T-helper 1 cell treated with Interleukin-12 subunit alpha and Interleukin-12 subunit beta and Interleukin-4 antibody, amounts not matched to agents 30 μg/mL and 1 μg/mL, for 36 hours (primary cell): ENCODE results near the gene ESCO1.
"Not testable (repeated sequence)": the region's sequence is repeated elsewhere in the genome, so short reads cannot be mapped to it uniquely, and the experiment has no call there.

Experiments
- H3K27ac Mint-ChIP-seq: one replicate; pipeline ENCODE4 v1.8.0; 2021; ENCODE audit warnings: mild to moderate bottlenecking, mixed read lengths
- H3K27me3 Mint-ChIP-seq: one replicate; pipeline ENCODE4 v1.8.0; 2021; ENCODE audit warnings: low read depth, mixed read lengths
- H3K36me3 Mint-ChIP-seq: one replicate; pipeline ENCODE4 v1.8.0; 2021; ENCODE audit warnings: low read depth, mixed read lengths
- H3K4me1 Mint-ChIP-seq: one replicate; pipeline ENCODE4 v1.8.0; 2021; ENCODE audit warnings: low read depth, mixed read lengths
- H3K4me3 Mint-ChIP-seq: one replicate; pipeline ENCODE4 v1.8.0; 2021; ENCODE audit warnings: mild to moderate bottlenecking, moderate library complexity, mixed read lengths
- H3K9me3 Mint-ChIP-seq: one replicate; pipeline ENCODE4 v1.8.0; 2021; ENCODE audit warnings: mixed read lengths

Gene ESCO1

GRCh38 chr18:21600526-21601410 lies at the start of gene ESCO1:
ESCO1 (minus strand) TSS chr18:21600704; CDS start chr18:21574843, 25,861 bp downstream.
- peak within 1 kb of the TSS; percentile 99 for H3K27ac Mint-ChIP-seq
- peaks cover 2% of the 10 kb centered on the region for H3K27me3 Mint-ChIP-seq
- no peaks in the 10 kb centered on the region for H3K9me3 Mint-ChIP-seq
- peaks cover 36% of the 10 kb centered on the region for H3K4me1 Mint-ChIP-seq
- peaks cover 2% of the 10 kb centered on the region for H3K36me3 Mint-ChIP-seq
- peak within 1 kb of the TSS; percentile 99 for H3K4me3 Mint-ChIP-seq

GRCh38 chr18:21640375-21640774 lies 39.9 kb upstream of the ESCO1 start:
- not testable (repeated sequence) for H3K27ac Mint-ChIP-seq, H3K4me1 Mint-ChIP-seq, H3K36me3 Mint-ChIP-seq, H3K9me3 Mint-ChIP-seq, H3K27me3 Mint-ChIP-seq, H3K4me3 Mint-ChIP-seq

GRCh38 chr18:21638822-21639221 lies 38.3 kb upstream of the ESCO1 start:
- Mint-ChIP-seq H3K4me1 (no peaks in the 10 kb centered on the region), H3K27me3 (no peaks in the 10 kb centered on the region), H3K9me3 (no peaks in the 10 kb centered on the region), H3K4me3 (no peak overlapping the region), H3K36me3 (peaks cover 7% of the 10 kb centered on the region), H3K27ac (no peak overlapping the region)

GRCh38 chr18:21636769-21637168 lies 36.3 kb upstream of the ESCO1 start:
- Mint-ChIP-seq H3K9me3 (no peaks in the 10 kb centered on the region), H3K4me1 (no peaks in the 10 kb centered on the region), H3K27ac (no peak overlapping the region), H3K27me3 (no peaks in the 10 kb centered on the region), H3K36me3 (peaks cover 9% of the 10 kb centered on the region), H3K4me3 (no peak overlapping the region)

GRCh38 chr18:21634588-21635199 lies 34.2 kb upstream of the ESCO1 start:
- no peaks in the 10 kb centered on the region for H3K27me3 Mint-ChIP-seq
- no peaks in the 10 kb centered on the region for H3K9me3 Mint-ChIP-seq
- H3K4me1 Mint-ChIP-seq = no peaks in the 10 kb centered on the region
- no peak overlapping the region for H3K27ac Mint-ChIP-seq
- H3K4me3 Mint-ChIP-seq = no peak overlapping the region
- peaks cover 9% of the 10 kb centered on the region for H3K36me3 Mint-ChIP-seq

- peaks cover 19% of the 10 kb centered on the region for H3K36me3 Mint-ChIP-seq
- H3K27ac Mint-ChIP-seq = no peak overlapping the region
- no peak overlapping the region for H3K4me3 Mint-ChIP-seq
- H3K9me3 Mint-ChIP-seq = no peaks in the 10 kb centered on the region
- H3K4me1 Mint-ChIP-seq = peaks cover 8% of the 10 kb centered on the region
- H3K27me3 Mint-ChIP-seq = no peaks in the 10 kb centered on the region
Observed at GRCh38 chr18:21632393-21632792, 31.9 kb upstream of the ESCO1 start.

GRCh38 chr18:21629089-21629832 lies 28.8 kb upstream of the ESCO1 start:
- no peaks in the 10 kb centered on the region for H3K27me3 Mint-ChIP-seq
- peak overlapping the region; percentile 12 for H3K27ac Mint-ChIP-seq
- peaks cover 8% of the 10 kb centered on the region for H3K4me1 Mint-ChIP-seq
- H3K4me3 Mint-ChIP-seq = no peak overlapping the region
- H3K9me3 Mint-ChIP-seq = no peaks in the 10 kb centered on the region
- peaks cover 26% of the 10 kb centered on the region for H3K36me3 Mint-ChIP-seq

GRCh38 chr18:21621640-21622039 lies 21.1 kb upstream of the ESCO1 start:
- H3K27ac Mint-ChIP-seq, H3K4me3 Mint-ChIP-seq, H3K27me3 Mint-ChIP-seq, H3K9me3 Mint-ChIP-seq: not testable (repeated sequence)
- Mint-ChIP-seq H3K36me3 (peaks cover 31% of the 10 kb centered on the region), H3K4me1 (peaks cover 13% of the 10 kb centered on the region)

- H3K9me3 Mint-ChIP-seq = no peaks in the 10 kb centered on the region
- no peaks in the 10 kb centered on the region for H3K27me3 Mint-ChIP-seq
- peaks cover 19% of the 10 kb centered on the region for H3K4me1 Mint-ChIP-seq
- peak within 1 kb of the TSS; percentile 98 for H3K4me3 Mint-ChIP-seq
- H3K36me3 Mint-ChIP-seq = peaks cover 17% of the 10 kb centered on the region
- peak within 1 kb of the TSS; percentile 99 for H3K27ac Mint-ChIP-seq
Observed at GRCh38 chr18:21612125-21613039, 11.9 kb upstream of the ESCO1 start, which contains the start of gene SNRPD1. SNRPD1 (plus strand) TSS chr18:21612314; CDS start chr18:21612430, 116 bp downstream.

GRCh38 chr18:21611401-21612124 lies 11.1 kb upstream of the ESCO1 start:
- Mint-ChIP-seq H3K36me3 (peaks cover 11% of the 10 kb centered on the region), H3K4me3 (peak overlapping the region; percentile 98), H3K4me1 (peaks cover 15% of the 10 kb centered on the region), H3K27ac (peak overlapping the region; percentile 99)
- H3K27me3 Mint-ChIP-seq, H3K9me3 Mint-ChIP-seq: not testable (repeated sequence)

- H3K4me1 Mint-ChIP-seq = peaks cover 16% of the 10 kb centered on the region
- H3K36me3 Mint-ChIP-seq = no peaks in the 10 kb centered on the region
- H3K4me3 Mint-ChIP-seq = no peak overlapping the region
- H3K27me3 Mint-ChIP-seq = peaks cover 2% of the 10 kb centered on the region
- H3K27ac Mint-ChIP-seq = no peak overlapping the region
- H3K9me3 Mint-ChIP-seq = no peaks in the 10 kb centered on the region
Observed at GRCh38 chr18:21605213-21605612, 4.7 kb upstream of the ESCO1 start.

- H3K4me3 Mint-ChIP-seq = no peak overlapping the region
- H3K36me3 Mint-ChIP-seq = no peaks in the 10 kb centered on the region
- H3K27me3 Mint-ChIP-seq = peaks cover 2% of the 10 kb centered on the region
- no peak overlapping the region for H3K27ac Mint-ChIP-seq
- peaks cover 17% of the 10 kb centered on the region for H3K4me1 Mint-ChIP-seq
- no peaks in the 10 kb centered on the region for H3K9me3 Mint-ChIP-seq
Observed at GRCh38 chr18:21604671-21605070, 4.2 kb upstream of the ESCO1 start.

- Mint-ChIP-seq H3K27ac (peak overlapping the region; percentile 74), H3K36me3 (no peaks in the 10 kb centered on the region), H3K9me3 (no peaks in the 10 kb centered on the region), H3K4me3 (no peak overlapping the region), H3K4me1 (peaks cover 32% of the 10 kb centered on the region), H3K27me3 (peaks cover 2% of the 10 kb centered on the region)
Observed at GRCh38 chr18:21602299-21602587, 1.7 kb upstream of the ESCO1 start.
